T-helper 1 cell (primary cell): ENCODE data around the gene SLC50A1.

Experiments
- DNase-seq, 5 donors: peaks; one replicate each; pipeline ENCODE4 v3.0.0-alpha.2; 2012 to 2020

Gene SLC50A1

GRCh38 chr1:155171836-155172731 is 36.4 kb downstream of the SLC50A1 start:
- DNase-seq, result no peak

DNA sequence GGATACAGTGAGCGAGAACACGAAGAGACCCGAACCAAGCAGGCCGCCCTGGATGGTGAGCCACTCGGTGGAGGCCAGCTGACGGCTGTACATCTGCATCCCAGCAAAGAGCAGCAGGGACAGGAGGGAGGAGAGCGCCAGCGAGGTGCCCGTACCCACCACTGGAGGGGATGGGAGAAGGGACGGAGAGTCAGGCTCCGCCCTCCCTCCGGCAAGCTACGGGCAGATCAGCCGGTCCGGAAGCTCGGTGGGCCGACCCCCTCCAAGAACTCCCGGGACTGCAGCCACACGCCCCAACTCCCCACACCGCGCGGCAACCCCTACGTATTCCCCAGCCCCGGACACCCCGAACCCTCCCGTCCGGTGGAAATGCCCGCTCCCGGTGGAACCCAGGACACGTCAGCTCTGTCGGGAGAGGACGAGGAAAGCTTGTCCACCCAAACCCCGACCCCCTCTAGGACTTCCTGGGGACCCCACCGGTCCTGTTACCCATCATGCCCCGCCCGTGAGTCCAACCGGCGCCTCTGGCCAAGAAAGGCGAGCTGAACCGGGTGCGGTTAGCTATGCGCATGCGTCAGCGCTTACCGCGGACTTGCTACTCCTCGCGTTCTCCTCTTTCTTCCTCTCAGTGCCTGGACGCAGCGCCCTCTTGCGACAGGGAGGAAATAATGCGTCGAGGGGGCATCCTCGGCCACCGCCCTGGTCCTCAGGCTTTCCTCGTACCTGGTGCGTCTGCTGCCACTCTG is 37.3 kb downstream of the SLC50A1 start, which contains the start of gene KRTCAP2:
KRTCAP2 (minus strand) TSS at position 573 of the 746 bp plus-strand sequence; CDS start at position 493, 80 bp downstream.
- DNase-seq, result peak; percentile 87 to 96 (median 92)

GRCh38 chr1:155173478-155174323 is 38.0 kb downstream of the SLC50A1 start, which contains the start of gene TRIM46:
TSS of gene TRIM46 (plus strand) at chr1:155173849. CDS start at chr1:155173967, 118 bp downstream.
- peak; percentile 42 to 76 (median 49) for DNase-seq

- DNase-seq, result peak in 4 of 5 donors; percentile 39 to 74 (median 46)
These were observed 39.0 kb downstream of the SLC50A1 start for GRCh38 chr1:155174324-155175280.

DNA sequence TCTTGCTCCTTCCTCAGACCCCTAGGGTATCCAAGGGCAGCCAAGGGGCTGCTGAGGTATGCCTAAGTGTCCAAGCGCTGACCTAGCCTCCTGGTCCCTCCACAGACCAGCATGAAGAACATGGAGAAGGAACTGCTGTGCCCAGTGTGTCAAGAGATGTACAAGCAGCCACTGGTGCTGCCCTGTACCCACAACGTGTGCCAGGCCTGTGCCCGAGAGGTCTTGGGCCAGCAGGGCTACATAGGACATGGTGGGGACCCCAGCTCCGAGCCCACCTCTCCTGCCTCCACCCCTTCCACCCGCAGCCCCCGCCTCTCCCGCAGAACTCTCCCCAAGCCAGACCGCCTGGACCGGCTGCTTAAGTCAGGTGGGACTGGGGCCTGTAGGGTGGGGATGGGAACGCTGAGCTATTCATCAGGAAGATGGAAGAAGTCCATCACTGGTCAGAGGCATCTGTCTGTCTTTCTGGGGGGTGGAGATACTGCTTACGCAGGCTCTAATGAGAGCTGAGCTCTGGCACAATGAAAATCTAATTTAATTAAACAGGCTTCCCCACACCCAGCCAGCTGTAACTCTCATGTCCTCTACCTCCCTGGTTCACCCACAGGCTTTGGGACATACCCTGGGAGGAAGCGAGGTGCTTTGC is 39.8 kb downstream of the SLC50A1 start:
- DNase-seq, result no peak

DNA sequence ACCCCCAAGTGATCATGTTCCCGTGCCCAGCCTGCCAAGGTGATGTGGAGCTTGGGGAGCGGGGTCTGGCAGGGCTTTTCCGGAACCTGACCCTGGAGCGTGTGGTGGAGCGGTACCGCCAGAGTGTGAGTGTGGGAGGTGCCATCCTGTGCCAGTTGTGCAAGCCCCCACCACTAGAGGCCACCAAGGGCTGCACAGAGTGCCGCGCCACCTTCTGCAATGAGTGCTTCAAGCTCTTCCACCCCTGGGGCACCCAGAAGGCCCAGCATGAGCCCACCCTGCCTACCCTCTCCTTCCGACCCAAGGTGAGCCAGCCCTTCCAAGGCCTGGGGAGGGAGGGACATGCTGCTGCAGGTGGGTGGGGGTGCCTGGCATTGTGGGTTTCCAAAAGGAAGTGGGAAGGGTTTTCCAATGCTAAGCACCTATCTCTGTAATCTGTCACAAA is 40.3 kb downstream of the SLC50A1 start:
- DNase-seq, result peak in 1 of 5 donors; percentile 51

DNA sequence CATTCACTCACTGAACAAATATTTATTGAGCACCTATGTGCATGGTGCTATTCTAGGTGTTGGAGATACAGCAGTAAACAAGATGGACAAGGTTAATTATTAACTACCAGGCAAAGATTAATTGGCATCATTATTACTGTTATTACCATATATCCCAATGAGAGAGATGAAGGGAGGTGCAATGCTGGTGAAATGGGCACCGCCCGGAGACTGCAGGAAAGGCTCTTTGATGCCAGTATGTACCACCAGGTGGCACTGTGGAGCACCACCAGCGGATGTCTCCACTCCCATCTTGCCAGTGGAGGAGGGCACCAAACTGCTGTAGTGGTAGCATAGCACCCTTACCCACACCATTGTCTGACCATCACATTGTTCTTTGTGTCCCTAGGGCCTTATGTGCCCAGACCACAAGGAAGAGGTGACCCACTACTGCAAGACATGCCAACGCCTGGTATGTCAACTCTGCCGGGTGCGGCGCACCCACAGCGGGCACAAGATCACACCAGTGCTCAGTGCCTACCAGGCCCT is 41.0 kb downstream of the SLC50A1 start:
- DNase-seq, result peak; percentile 61 to 84 (median 77)

- DNase-seq, result no peak
These were observed 41.7 kb downstream of the SLC50A1 start for GRCh38 chr1:155177192-155177917.

- no peak for DNase-seq
These were observed 42.2 kb downstream of the SLC50A1 start for GRCh38 chr1:155177918-155178281.

DNA sequence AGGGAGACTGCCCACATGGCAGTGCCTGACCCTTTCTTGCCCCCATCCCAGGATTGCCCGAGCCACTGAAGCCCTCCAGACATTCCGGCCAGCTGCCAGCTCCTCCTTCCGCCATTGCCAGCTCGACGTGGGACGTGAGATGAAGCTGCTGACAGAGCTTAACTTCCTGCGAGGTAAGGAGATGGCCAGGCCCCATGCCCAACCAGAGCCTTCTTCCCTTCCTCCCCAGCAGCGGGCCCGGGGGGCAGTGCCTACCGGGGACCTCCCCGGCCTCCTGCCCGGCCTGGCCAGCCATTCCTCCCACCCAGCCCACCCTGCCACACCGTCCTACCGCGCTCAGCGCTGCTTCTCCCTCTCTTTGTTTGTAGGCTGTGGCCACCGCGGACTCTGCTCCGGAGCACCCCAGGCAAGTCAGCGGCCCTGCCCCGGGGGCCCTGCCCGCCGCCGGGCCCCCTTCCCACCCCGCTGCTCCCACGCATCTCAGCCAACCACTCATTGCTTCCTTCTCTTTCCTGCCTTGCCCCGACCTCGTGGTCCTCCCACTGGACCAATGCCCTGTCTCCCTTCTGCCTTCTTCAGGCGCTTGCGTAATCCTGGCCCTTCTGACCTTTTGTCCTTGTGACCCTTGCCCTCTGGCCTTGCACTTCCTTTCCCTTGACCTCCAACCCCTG is 42.9 kb downstream of the SLC50A1 start:
- no peak for DNase-seq

GRCh38 chr1:155179112-155180031 is 43.7 kb downstream of the SLC50A1 start:
- no peak for DNase-seq

GRCh38 chr1:155181371-155182051 is 45.9 kb downstream of the SLC50A1 start:
- no peak for DNase-seq

GRCh38 chr1:155182052-155182550 is 46.4 kb downstream of the SLC50A1 start:
- DNase-seq, result no peak

DNA sequence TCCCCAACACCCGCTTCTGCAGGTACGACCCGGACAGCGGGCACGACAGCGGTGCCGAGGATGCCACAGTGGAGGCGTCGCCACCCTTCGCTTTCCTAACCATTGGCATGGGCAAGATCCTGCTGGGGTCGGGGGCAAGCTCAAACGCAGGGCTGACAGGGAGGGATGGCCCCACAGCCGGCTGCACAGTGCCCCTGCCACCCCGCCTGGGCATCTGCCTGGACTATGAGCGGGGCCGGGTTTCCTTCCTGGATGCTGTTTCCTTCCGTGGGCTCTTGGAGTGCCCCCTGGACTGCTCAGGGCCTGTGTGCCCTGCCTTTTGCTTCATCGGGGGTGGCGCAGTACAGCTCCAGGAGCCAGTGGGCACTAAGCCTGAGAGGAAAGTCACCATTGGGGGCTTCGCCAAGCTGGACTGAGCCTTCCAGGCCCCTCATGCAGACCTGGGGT is 48.1 kb downstream of the SLC50A1 start:
- DNase-seq, result no peak

- no peak for DNase-seq
These were observed 48.7 kb downstream of the SLC50A1 start for GRCh38 chr1:155184351-155184811.

GRCh38 chr1:155184835-155185782 is 49.5 kb downstream of the SLC50A1 start:
- no peak for DNase-seq
